MG63 (cell line): Measurements from ENCODE around the gene SRGAP3. TPM values are rescaled to one million over a fixed set of nuclear protein-coding genes. Genes with fewer than 3 reads are reported as not detected.
A peak's percentile ranks its signal among the peaks of the same experiment; 100 is the strongest.

Experiments used
- DNase-seq: peaks from one replicate; pipeline ENCODE4 v3.0.0-alpha.2; 2020
- H3K27me3 ChIP-seq: fragments of 250-450 bp; sonication (Bioruptor Pico); 2 replicates; pipeline ENCODE4 v1.5.1; 2020; ENCODE audit warnings: mild to moderate bottlenecking, moderate library complexity
- H3K36me3 ChIP-seq: fragments of 250-450 bp; sonication (Bioruptor Pico); 2 replicates; pipeline ENCODE4 v1.5.1; 2020; ENCODE audit warnings: mild to moderate bottlenecking, moderate library complexity
- H3K4me3 ChIP-seq: fragments of 250-450 bp; sonication (Bioruptor Pico); 2 replicates; pipeline ENCODE4 v1.5.1; 2020; ENCODE audit warnings: mild to moderate bottlenecking, moderate library complexity
- H3K9me3 ChIP-seq: fragments of 250-450 bp; sonication (Bioruptor Pico); 2 replicates; pipeline ENCODE4 v1.5.1; 2020; ENCODE audit warnings: mild to moderate bottlenecking, moderate library complexity
- total RNA-seq: library from RNA; depleted of rRNA; stranded (reverse); fragments of >200 nt; shearing (Covaris generic); gene quantifications from 2 replicates; pipeline ENCODE4 v1.2.3, GENCODE V29; 2014; ENCODE audit warnings: low replicate concordance

SRGAP3 gene
- total RNA-seq, 1 experiment from 2014 or later = 0.07 TPM

- no peak for DNase-seq
- no peaks in the 10 kb centered on the region for H3K9me3 ChIP-seq
- H3K27me3 ChIP-seq = no peaks in the 10 kb centered on the region
- no peak overlapping the region for H3K4me3 ChIP-seq
- H3K36me3 ChIP-seq = no peaks in the 10 kb centered on the region
Observed at GRCh38 chr3:8982509-8982908, 266.9 kb downstream of the SRGAP3 start.

- Histone ChIP-seq H3K36me3 (no peaks in the 10 kb centered on the region), H3K9me3 (no peaks in the 10 kb centered on the region), H3K4me3 (no peak overlapping the region), H3K27me3 (no peaks in the 10 kb centered on the region)
- no peak for DNase-seq
Observed at GRCh38 chr3:8981700-8982099, 267.7 kb downstream of the SRGAP3 start.

- no peak for DNase-seq
- Histone ChIP-seq H3K36me3 (no peaks in the 10 kb centered on the region), H3K9me3 (no peaks in the 10 kb centered on the region), H3K4me3 (no peak overlapping the region), H3K27me3 (no peaks in the 10 kb centered on the region)
Observed at GRCh38 chr3:8981296-8981695, 268.1 kb downstream of the SRGAP3 start.

- DNase-seq = no peak
Observed at GRCh38 chr3:8980756-8981257, 268.6 kb downstream of the SRGAP3 start.

GRCh38 chr3:8979262-8979661 lies 270.2 kb downstream of the SRGAP3 start:
- Histone ChIP-seq H3K27me3 (no peaks in the 10 kb centered on the region), H3K4me3 (no peak overlapping the region)
- DNase-seq = no peak

More at GRCh38 chr3:8980756-8981257, 268.6 kb downstream of the SRGAP3 start:
- Histone ChIP-seq H3K36me3 (no peaks in the 10 kb centered on the region), H3K9me3 (no peaks in the 10 kb centered on the region), H3K4me3 (no peak overlapping the region), H3K27me3 (no peaks in the 10 kb centered on the region)

GRCh38 chr3:8978551-8978950 lies 270.9 kb downstream of the SRGAP3 start:
- no peak overlapping the region for H3K4me3 ChIP-seq
- no peaks in the 10 kb centered on the region for H3K9me3 ChIP-seq
- no peaks in the 10 kb centered on the region for H3K27me3 ChIP-seq
- H3K36me3 ChIP-seq = no peaks in the 10 kb centered on the region
- DNase-seq = no peak

More at GRCh38 chr3:8979262-8979661, 270.2 kb downstream of the SRGAP3 start:
- H3K9me3 ChIP-seq = no peaks in the 10 kb centered on the region
- H3K36me3 ChIP-seq = no peaks in the 10 kb centered on the region

- Histone ChIP-seq H3K27me3 (no peaks in the 10 kb centered on the region), H3K36me3 (no peaks in the 10 kb centered on the region), H3K4me3 (no peak overlapping the region), H3K9me3 (no peaks in the 10 kb centered on the region)
- DNase-seq = no peak
Observed at GRCh38 chr3:8976540-8977182, 272.8 kb downstream of the SRGAP3 start.

GRCh38 chr3:8975081-8976020 lies 274.1 kb downstream of the SRGAP3 start:
- Histone ChIP-seq H3K9me3 (no peaks in the 10 kb centered on the region), H3K4me3 (no peak overlapping the region), H3K36me3 (no peaks in the 10 kb centered on the region), H3K27me3 (no peaks in the 10 kb centered on the region)
- no peak for DNase-seq

- no peaks in the 10 kb centered on the region for H3K27me3 ChIP-seq
- DNase-seq = no peak
- H3K4me3 ChIP-seq = no peak overlapping the region
- H3K36me3 ChIP-seq = no peaks in the 10 kb centered on the region
- no peaks in the 10 kb centered on the region for H3K9me3 ChIP-seq
Observed at GRCh38 chr3:8974458-8974857, 275.0 kb downstream of the SRGAP3 start.

GRCh38 chr3:8972639-8973038 lies 276.8 kb downstream of the SRGAP3 start:
- Histone ChIP-seq H3K9me3 (no peaks in the 10 kb centered on the region), H3K4me3 (no peak overlapping the region), H3K27me3 (no peaks in the 10 kb centered on the region), H3K36me3 (no peaks in the 10 kb centered on the region)
- peak; percentile 10 for DNase-seq

- H3K9me3 ChIP-seq = no peaks in the 10 kb centered on the region
- no peak overlapping the region for H3K4me3 ChIP-seq
- no peaks in the 10 kb centered on the region for H3K27me3 ChIP-seq
- H3K36me3 ChIP-seq = no peaks in the 10 kb centered on the region
- DNase-seq = no peak
Observed at GRCh38 chr3:8970971-8971589, 278.4 kb downstream of the SRGAP3 start.

GRCh38 chr3:8969241-8969640 lies 280.2 kb downstream of the SRGAP3 start:
- H3K36me3 ChIP-seq = no peaks in the 10 kb centered on the region
- no peak overlapping the region for H3K4me3 ChIP-seq
- no peaks in the 10 kb centered on the region for H3K27me3 ChIP-seq
- H3K9me3 ChIP-seq = no peaks in the 10 kb centered on the region
- DNase-seq = no peak

GRCh38 chr3:8968375-8968882 lies 281.0 kb downstream of the SRGAP3 start:
- no peak for DNase-seq
- Histone ChIP-seq H3K4me3 (no peak overlapping the region), H3K36me3 (no peaks in the 10 kb centered on the region), H3K27me3 (no peaks in the 10 kb centered on the region), H3K9me3 (no peaks in the 10 kb centered on the region)

- no peak for DNase-seq
- H3K9me3 ChIP-seq = no peaks in the 10 kb centered on the region
- H3K27me3 ChIP-seq = no peaks in the 10 kb centered on the region
- no peak overlapping the region for H3K4me3 ChIP-seq
- H3K36me3 ChIP-seq = no peaks in the 10 kb centered on the region; the same call in 1 of the 2 replicates
Observed at GRCh38 chr3:8967553-8967952, 281.9 kb downstream of the SRGAP3 start.

- DNase-seq = no peak
Observed at GRCh38 chr3:8966820-8967348, 282.6 kb downstream of the SRGAP3 start.

GRCh38 chr3:8966150-8966819 lies 283.2 kb downstream of the SRGAP3 start:
- Histone ChIP-seq H3K36me3 (no peaks in the 10 kb centered on the region; the same call in none of the 2 replicates), H3K27me3 (no peaks in the 10 kb centered on the region), H3K4me3 (no peak overlapping the region), H3K9me3 (no peaks in the 10 kb centered on the region)
- no peak for DNase-seq

More at GRCh38 chr3:8966820-8967348, 282.6 kb downstream of the SRGAP3 start:
- no peak overlapping the region for H3K4me3 ChIP-seq
- H3K36me3 ChIP-seq = no peaks in the 10 kb centered on the region; the same call in 1 of the 2 replicates
- no peaks in the 10 kb centered on the region for H3K9me3 ChIP-seq
- H3K27me3 ChIP-seq = no peaks in the 10 kb centered on the region
